ENCODE measurements around the gene LYPD6.

LYPD6 gene

DNA sequence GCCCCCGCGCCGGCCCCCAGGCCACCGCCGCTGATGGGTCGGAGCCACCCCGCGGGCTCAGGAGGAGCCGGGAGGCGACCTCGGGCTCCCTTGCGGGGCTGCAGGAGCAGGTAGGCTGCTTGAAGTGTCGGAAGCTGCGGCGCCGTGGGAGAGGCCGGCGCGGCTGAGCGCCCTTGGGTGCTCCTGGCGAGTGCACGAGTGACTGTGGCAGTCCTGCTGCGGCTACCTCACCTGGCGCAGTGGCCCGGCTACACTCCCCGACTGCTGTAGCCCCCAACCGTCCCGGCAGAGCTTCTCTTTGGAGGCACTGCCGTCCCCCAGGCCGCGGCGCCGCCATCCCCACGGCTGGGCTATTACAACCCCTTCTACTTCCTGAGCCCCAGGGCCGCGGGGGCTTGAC, 10.0 kb upstream of the LYPD6 start:
- Histone ChIP-seq H3K4me3 (ENCODE audit: low read depth, low read length) (no peak overlapping the region), H3K36me3 (no peaks in the 10 kb centered on the region)
- TF ChIP-seq, protein P1, sequence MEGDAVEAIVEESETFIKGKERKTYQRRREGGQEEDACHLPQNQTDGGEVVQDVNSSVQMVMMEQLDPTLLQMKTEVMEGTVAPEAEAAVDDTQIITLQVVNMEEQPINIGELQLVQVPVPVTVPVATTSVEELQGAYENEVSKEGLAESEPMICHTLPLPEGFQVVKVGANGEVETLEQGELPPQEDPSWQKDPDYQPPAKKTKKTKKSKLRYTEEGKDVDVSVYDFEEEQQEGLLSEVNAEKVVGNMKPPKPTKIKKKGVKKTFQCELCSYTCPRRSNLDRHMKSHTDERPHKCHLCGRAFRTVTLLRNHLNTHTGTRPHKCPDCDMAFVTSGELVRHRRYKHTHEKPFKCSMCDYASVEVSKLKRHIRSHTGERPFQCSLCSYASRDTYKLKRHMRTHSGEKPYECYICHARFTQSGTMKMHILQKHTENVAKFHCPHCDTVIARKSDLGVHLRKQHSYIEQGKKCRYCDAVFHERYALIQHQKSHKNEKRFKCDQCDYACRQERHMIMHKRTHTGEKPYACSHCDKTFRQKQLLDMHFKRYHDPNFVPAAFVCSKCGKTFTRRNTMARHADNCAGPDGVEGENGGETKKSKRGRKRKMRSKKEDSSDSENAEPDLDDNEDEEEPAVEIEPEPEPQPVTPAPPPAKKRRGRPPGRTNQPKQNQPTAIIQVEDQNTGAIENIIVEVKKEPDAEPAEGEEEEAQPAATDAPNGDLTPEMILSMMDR (IDR thresholded peaks at IDR 0.05; ENCODE audit: low read depth, low read length): no peak

DNA sequence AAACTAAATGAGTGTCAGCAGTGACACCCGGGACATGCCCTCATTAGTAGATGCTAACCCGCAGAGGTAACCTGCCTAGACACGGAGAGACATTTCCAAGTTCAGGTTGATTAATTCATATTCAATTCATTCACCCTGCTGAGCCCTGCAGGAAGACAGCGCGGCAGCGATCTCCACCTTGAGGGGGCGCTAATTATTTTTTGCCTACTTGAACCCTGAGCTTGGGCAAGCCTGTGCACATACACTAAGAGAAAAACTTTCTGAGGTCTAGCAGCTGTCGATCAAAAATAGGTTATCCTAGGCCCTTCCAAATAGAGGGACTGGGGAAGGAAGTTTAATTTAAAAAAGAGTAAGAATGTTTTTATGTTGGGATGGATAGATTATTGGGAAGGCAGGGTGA, 1.3 kb upstream of the LYPD6 start:
- DNase-seq: peak; percentile 67
- H3K27me3 ChIP-seq (ENCODE audit: insufficient read depth, low read depth, severe bottlenecking): no peaks in the 10 kb centered on the region
- no peaks in the 10 kb centered on the region for H3K36me3 ChIP-seq
- H3K9me3 ChIP-seq (ENCODE audit: severe bottlenecking): no peaks in the 10 kb centered on the region
- TF ChIP-seq, protein P1 (IDR thresholded peaks at IDR 0.05; ENCODE audit: low read depth, low read length): peak; percentile 62
- peak overlapping the region; percentile 87 for H3K4me3 ChIP-seq (ENCODE audit: low read depth, low read length)
- H3K27ac ChIP-seq: no peak overlapping the region

More for the DNA sequence above, 10.0 kb upstream of the LYPD6 start:
- H3K27me3 ChIP-seq (ENCODE audit: insufficient read depth, low read depth, severe bottlenecking): no peaks in the 10 kb centered on the region
- DNase-seq: no peak
- no peaks in the 10 kb centered on the region for H3K9me3 ChIP-seq (ENCODE audit: severe bottlenecking)
- H3K27ac ChIP-seq: no peak overlapping the region

DNA sequence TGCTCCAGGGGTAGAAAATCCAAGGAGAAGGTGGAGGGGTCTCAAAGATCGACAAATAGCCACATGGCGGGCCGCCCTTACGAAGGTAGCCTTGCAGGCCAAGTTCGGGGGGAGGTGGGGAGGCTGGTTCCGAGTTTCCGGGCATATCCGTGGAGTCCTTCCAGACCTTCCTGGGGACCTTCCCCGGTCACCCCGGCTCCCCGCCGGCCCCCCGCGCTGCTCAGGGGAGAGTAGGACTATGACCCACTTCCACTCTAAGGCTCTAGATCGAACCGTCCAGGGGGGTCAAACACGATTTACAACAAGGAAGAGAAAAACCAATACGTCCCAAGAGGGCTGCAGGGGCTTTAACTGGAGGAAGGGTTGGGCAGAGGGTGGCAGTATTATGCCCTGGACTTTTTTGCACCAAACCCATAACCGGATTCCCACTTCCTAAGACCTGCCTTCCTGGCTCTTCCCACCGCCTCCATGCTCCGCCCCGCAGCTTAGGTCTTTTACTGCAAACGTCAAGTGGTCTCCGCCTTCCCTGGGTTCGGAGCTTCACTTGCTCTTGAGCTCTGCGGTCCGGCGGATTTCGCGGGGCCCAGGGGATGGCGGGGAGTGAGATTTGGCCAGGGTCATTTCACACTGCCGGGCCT, 779 bp upstream of the LYPD6 start:
- peak overlapping the region; percentile 80 for H3K27ac ChIP-seq
- peak overlapping the region; percentile 87 for H3K4me3 ChIP-seq (ENCODE audit: low read depth, low read length)
- H3K27me3 ChIP-seq (ENCODE audit: insufficient read depth, low read depth, severe bottlenecking): no peaks in the 10 kb centered on the region
- peak; percentile 85 for DNase-seq
- no peaks in the 10 kb centered on the region for H3K9me3 ChIP-seq (ENCODE audit: severe bottlenecking)
- no peaks in the 10 kb centered on the region for H3K36me3 ChIP-seq
- TF ChIP-seq, protein P1 (IDR thresholded peaks at IDR 0.05; ENCODE audit: low read depth, low read length): peak; percentile 22; the same call in 1 of the 2 replicates

DNA sequence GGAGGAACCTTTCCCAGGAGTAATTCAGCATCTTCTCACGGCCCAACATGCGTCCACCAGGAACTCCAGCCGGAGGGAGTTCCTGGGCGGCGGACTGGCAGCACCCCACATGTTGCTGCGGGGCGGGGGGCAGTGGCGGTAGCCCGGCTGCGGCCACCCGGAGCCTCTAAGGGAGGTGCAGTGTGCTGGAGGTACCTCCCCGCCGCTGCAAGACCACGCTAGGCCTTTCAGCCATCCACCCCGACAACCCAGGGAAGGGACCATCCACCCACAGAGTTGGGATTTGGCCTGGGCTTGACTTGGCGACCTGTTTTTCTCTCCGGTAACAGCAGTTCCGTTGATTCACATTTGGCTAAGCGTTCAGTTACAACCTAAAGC, 625 bp downstream of the LYPD6 start:
- Histone ChIP-seq H3K27me3 (ENCODE audit: insufficient read depth, low read depth, severe bottlenecking) (no peaks in the 10 kb centered on the region), H3K9me3 (ENCODE audit: severe bottlenecking) (no peaks in the 10 kb centered on the region), H3K27ac (peak overlapping the region; percentile 81), H3K4me3 (ENCODE audit: low read depth, low read length) (peak overlapping the region; percentile 64), H3K36me3 (no peaks in the 10 kb centered on the region)
- DNase-seq: no peak
- TF ChIP-seq, protein P1 (IDR thresholded peaks at IDR 0.05; ENCODE audit: low read depth, low read length): no peak

DNA sequence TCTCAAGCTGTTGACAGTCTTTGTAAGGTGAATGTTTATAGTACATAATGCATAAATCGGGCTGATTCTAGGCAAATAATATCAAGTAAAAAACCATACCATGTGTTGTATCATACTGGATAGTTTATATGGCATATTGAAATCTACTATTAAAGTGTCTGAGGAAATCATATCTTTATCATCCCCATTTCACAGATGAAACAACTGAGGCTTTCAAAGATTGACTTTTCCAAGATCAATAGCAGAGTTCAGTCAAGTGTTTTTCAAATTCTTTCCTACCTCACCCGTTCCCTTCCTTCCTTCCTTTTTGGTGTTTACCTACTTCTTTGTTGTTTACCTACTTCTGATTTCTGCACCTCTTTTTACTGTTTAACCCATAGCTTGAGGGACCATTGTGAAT, 2.0 kb downstream of the LYPD6 start:
- TF ChIP-seq, protein P1 (IDR thresholded peaks at IDR 0.05; ENCODE audit: low read depth, low read length): no peak
- Histone ChIP-seq H3K27ac (no peak overlapping the region), H3K27me3 (ENCODE audit: insufficient read depth, low read depth, severe bottlenecking) (no peaks in the 10 kb centered on the region), H3K9me3 (ENCODE audit: severe bottlenecking) (no peaks in the 10 kb centered on the region), H3K4me3 (ENCODE audit: low read depth, low read length) (no peak overlapping the region), H3K36me3 (no peaks in the 10 kb centered on the region)
- no peak for DNase-seq

DNA sequence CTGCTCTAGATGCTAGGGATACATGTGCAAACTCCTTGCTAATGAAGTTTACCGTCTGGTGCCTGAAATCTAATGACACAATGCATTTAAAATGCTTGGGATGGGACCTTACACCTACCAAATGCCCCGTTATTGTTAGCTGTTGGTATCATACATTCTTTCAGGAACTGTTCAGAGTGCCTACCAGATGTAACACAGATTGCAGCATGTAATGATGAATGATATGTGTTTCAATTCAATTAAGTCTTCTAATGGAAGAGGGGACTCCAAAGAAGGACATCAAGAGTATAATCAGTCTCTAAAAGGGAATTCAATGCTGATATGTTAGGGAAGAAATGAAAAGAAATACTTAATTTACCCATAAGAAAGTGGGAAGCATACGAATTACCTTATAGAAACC, 3.2 kb downstream of the LYPD6 start:
- no peak for DNase-seq
- TF ChIP-seq, protein P1 (IDR thresholded peaks at IDR 0.05; ENCODE audit: low read depth, low read length): no peak
- Histone ChIP-seq H3K27me3 (ENCODE audit: insufficient read depth, low read depth, severe bottlenecking) (no peaks in the 10 kb centered on the region), H3K4me3 (ENCODE audit: low read depth, low read length) (no peak overlapping the region), H3K27ac (no peak overlapping the region), H3K36me3 (no peaks in the 10 kb centered on the region), H3K9me3 (ENCODE audit: severe bottlenecking) (no peaks in the 10 kb centered on the region)

Measured in WERI-Rb-1 (cell line).